ENCODE results near the gene RASGRP3. TPM values are rescaled to one million over a fixed set of nuclear protein-coding genes. Genes with fewer than 3 reads are reported as not detected.

The RASGRP3 gene
- total RNA-seq, 1 experiment from 2014 or later = 0.59 TPM

DNA sequence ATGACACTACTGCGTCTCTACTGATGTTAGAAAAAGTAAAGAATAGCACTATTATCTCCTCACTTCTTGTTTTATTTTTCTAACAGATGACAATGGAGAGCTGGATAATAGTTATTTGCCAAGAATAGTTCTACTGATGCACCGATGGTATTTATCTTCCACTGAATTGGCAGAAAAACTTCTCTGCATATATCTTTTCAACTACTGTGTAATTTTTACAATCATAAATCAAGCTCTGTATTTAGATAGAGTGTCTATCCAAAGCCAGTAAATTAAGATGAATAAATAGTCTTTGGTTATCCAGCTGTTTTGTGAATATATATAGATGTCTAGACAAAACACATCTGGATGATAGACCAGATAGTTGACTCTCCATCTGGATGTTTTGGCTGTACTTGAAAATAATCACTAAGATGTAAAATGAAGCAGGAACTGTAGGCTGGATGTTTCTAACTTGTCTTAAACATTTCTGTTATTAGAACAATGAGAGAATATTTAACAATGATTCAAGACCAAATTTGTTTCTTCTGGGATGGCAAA lies 40.1 kb downstream of the RASGRP3 start:
- H3K9me3 ChIP-seq (ENCODE audit: control insufficient read depth in 1 of 2, insufficient read depth in 1 of 2, low read depth in 1 of 2, low read length in 2 of 2) = no peaks in the 10 kb centered on the region
- ChIA-PET RAD21 (ENCODE audit: low non-redundant PET in 1 of 2, low total read pairs in 2 of 2, uncharacterized antibody in 2 of 2, unreplicated experiment in 2 of 2) (no interaction called here), POLR2A (no interaction called here), CTCF (no interaction called here)
- intact Hi-C loops (cut with micrococcal nuclease) = no loop called here
- H3K9ac ChIP-seq (ENCODE audit: low read length) = no peak overlapping the region
- DNase-seq (ENCODE audit: low read depth, low spot score) (no peak), ATAC-seq (no peak)
- no peak overlapping the region for H3K4me2 ChIP-seq (ENCODE audit: low read length)
- H3K9me2 ChIP-seq (ENCODE audit: insufficient read depth) = no peaks in the 10 kb centered on the region
- no peak overlapping the region for H2AFZ ChIP-seq (ENCODE audit: low read depth, low read length, poor library complexity, severe bottlenecking)
- H3K27ac ChIP-seq (ENCODE audit: low read depth, low read length) = no peak overlapping the region
- TF ChIP-seq, protein P1, sequence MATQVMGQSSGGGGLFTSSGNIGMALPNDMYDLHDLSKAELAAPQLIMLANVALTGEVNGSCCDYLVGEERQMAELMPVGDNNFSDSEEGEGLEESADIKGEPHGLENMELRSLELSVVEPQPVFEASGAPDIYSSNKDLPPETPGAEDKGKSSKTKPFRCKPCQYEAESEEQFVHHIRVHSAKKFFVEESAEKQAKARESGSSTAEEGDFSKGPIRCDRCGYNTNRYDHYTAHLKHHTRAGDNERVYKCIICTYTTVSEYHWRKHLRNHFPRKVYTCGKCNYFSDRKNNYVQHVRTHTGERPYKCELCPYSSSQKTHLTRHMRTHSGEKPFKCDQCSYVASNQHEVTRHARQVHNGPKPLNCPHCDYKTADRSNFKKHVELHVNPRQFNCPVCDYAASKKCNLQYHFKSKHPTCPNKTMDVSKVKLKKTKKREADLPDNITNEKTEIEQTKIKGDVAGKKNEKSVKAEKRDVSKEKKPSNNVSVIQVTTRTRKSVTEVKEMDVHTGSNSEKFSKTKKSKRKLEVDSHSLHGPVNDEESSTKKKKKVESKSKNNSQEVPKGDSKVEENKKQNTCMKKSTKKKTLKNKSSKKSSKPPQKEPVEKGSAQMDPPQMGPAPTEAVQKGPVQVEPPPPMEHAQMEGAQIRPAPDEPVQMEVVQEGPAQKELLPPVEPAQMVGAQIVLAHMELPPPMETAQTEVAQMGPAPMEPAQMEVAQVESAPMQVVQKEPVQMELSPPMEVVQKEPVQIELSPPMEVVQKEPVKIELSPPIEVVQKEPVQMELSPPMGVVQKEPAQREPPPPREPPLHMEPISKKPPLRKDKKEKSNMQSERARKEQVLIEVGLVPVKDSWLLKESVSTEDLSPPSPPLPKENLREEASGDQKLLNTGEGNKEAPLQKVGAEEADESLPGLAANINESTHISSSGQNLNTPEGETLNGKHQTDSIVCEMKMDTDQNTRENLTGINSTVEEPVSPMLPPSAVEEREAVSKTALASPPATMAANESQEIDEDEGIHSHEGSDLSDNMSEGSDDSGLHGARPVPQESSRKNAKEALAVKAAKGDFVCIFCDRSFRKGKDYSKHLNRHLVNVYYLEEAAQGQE (IDR thresholded peaks at IDR 0.05; ENCODE audit: low read depth) = no peak
- TF ChIP-seq FOSL1 (IDR thresholded peaks at IDR 0.05; ENCODE audit: low read depth) (no peak), ZFX (IDR thresholded peaks at IDR 0.05) (no peak)
- H3K36me3 ChIP-seq (ENCODE audit: control insufficient read depth in 1 of 2, insufficient read depth in 2 of 2, low read length in 2 of 2) = no peaks in the 10 kb centered on the region
- BruUV-seq (replicated peaks) = no TSS peak
- no peaks in the 10 kb centered on the region for H3K4me1 ChIP-seq (ENCODE audit: control insufficient read depth in 1 of 2, insufficient read depth in 2 of 2, low read length in 2 of 2)
- no peaks in the 10 kb centered on the region for H3K79me2 ChIP-seq (ENCODE audit: insufficient read depth, low read length)
- H3K4me3 ChIP-seq (replicated peaks in 1 of 2; ENCODE audit: low read depth in 1 of 2, low read length in 2 of 2) = no peak overlapping the region
- no peaks in the 10 kb centered on the region for H4K20me1 ChIP-seq (ENCODE audit: insufficient read depth)
- no peaks in the 10 kb centered on the region for H3K27me3 ChIP-seq (ENCODE audit: insufficient read depth, low read length)

DNA sequence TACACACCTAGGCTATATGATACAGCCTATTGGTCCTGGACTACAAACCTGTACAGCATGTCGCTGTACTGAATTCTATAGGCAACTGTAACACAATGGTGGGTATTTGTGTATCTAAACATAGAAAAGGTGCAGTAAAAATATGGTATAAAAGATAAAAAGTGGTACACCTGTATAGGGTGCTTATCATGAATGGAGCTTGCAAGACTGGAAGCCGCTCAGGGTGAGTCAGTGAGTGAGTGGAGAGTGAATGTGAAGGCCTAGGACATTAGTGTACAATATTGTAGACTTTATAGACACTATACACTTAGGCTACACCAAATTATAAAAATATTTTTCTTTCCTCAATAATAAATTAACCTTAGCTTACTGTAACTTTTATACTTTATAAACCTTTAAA lies 41.8 kb downstream of the RASGRP3 start:
- H3K4me1 ChIP-seq (ENCODE audit: control insufficient read depth in 1 of 2, insufficient read depth in 2 of 2, low read length in 2 of 2) = no peaks in the 10 kb centered on the region
- H3K9me2 ChIP-seq (ENCODE audit: insufficient read depth) = no peaks in the 10 kb centered on the region
- no TSS peak for BruUV-seq (replicated peaks)
- no peak for DNase-seq (ENCODE audit: low read depth, low spot score)
- no peaks in the 10 kb centered on the region for H3K9me3 ChIP-seq (ENCODE audit: control insufficient read depth in 1 of 2, insufficient read depth in 1 of 2, low read depth in 1 of 2, low read length in 2 of 2)
- H3K4me3 ChIP-seq (replicated peaks in 1 of 2; ENCODE audit: low read depth in 1 of 2, low read length in 2 of 2) = no peak overlapping the region
- H3K27ac ChIP-seq (ENCODE audit: low read depth, low read length) = no peak overlapping the region
- H3K4me2 ChIP-seq (ENCODE audit: low read length) = no peak overlapping the region
- intact Hi-C loops (cut with micrococcal nuclease) = no loop called here
- H2AFZ ChIP-seq (ENCODE audit: low read depth, low read length, poor library complexity, severe bottlenecking) = no peak overlapping the region
- no peak overlapping the region for H3K9ac ChIP-seq (ENCODE audit: low read length)
- ATAC-seq = no peak
- ChIA-PET POLR2A (no interaction called here), CTCF (no interaction called here), RAD21 (ENCODE audit: low non-redundant PET in 1 of 2, low total read pairs in 2 of 2, uncharacterized antibody in 2 of 2, unreplicated experiment in 2 of 2) (no interaction called here)
- H3K79me2 ChIP-seq (ENCODE audit: insufficient read depth, low read length) = no peaks in the 10 kb centered on the region
- H3K36me3 ChIP-seq (ENCODE audit: control insufficient read depth in 1 of 2, insufficient read depth in 2 of 2, low read length in 2 of 2) = no peaks in the 10 kb centered on the region
- no peaks in the 10 kb centered on the region for H3K27me3 ChIP-seq (ENCODE audit: insufficient read depth, low read length)
- H4K20me1 ChIP-seq (ENCODE audit: insufficient read depth) = no peaks in the 10 kb centered on the region
- no peak for TF ChIP-seq CBX3 (IDR thresholded peaks at IDR 0.05; ENCODE audit: low read depth)
- no peak for TF ChIP-seq SP1 (IDR thresholded peaks at IDR 0.05; ENCODE audit: low read depth)
- TF ChIP-seq YY1 (IDR thresholded peaks at IDR 0.05; ENCODE audit: extremely low read depth, insufficient replicate concordance, low read depth, low read length) = no peak
- no peak for TF ChIP-seq EZH2phosphoT487 (IDR thresholded peaks at IDR 0.05; ENCODE audit: borderline replicate concordance)
- TF ChIP-seq, protein P2, sequence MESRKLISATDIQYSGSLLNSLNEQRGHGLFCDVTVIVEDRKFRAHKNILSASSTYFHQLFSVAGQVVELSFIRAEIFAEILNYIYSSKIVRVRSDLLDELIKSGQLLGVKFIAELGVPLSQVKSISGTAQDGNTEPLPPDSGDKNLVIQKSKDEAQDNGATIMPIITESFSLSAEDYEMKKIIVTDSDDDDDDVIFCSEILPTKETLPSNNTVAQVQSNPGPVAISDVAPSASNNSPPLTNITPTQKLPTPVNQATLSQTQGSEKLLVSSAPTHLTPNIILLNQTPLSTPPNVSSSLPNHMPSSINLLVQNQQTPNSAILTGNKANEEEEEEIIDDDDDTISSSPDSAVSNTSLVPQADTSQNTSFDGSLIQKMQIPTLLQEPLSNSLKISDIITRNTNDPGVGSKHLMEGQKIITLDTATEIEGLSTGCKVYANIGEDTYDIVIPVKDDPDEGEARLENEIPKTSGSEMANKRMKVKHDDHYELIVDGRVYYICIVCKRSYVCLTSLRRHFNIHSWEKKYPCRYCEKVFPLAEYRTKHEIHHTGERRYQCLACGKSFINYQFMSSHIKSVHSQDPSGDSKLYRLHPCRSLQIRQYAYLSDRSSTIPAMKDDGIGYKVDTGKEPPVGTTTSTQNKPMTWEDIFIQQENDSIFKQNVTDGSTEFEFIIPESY (IDR thresholded peaks at IDR 0.05; ENCODE audit: extremely low read depth, insufficient replicate concordance, low read length) = no peak
- TF ChIP-seq, protein P3, sequence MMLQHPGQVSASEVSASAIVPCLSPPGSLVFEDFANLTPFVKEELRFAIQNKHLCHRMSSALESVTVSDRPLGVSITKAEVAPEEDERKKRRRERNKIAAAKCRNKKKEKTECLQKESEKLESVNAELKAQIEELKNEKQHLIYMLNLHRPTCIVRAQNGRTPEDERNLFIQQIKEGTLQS (IDR thresholded peaks at IDR 0.05) = no peak
- no peak for TF ChIP-seq ZFX (IDR thresholded peaks at IDR 0.05)
- no peak for TF ChIP-seq SRF (IDR thresholded peaks at IDR 0.05; ENCODE audit: low read depth)
- no peak for TF ChIP-seq EGR1 (IDR thresholded peaks at IDR 0.05; ENCODE audit: low read depth)
- no peak for TF ChIP-seq JUND (IDR thresholded peaks at IDR 0.05)
- TF ChIP-seq SIN3A (IDR thresholded peaks at IDR 0.05; ENCODE audit: low read depth) = no peak

Data from HCT116 (cell line).